H1 (cell line): Measurements from ENCODE around the gene GLDC. TPM values are rescaled to one million over a fixed set of nuclear protein-coding genes. Genes with fewer than 3 reads are reported as not detected.
A peak's percentile ranks its signal among the peaks of the same experiment; 100 is the strongest.
"Not testable (repeated sequence)": the region's sequence is repeated elsewhere in the genome, so short reads cannot be mapped to it uniquely, and the experiment has no call there.

Source experiments
- CTCF ChIA-PET: fragments of 300-600 bp; sonication (Branson Sonifier 250); formaldehyde crosslinking; loops from one replicate; lab custom pipeline; 2021; ENCODE audit not compliant: partially characterized antibody; lab: Charles Lee
- POLR2A ChIA-PET: fragments of 300-600 bp; sonication (Branson Sonifier 250); formaldehyde crosslinking; loops from one replicate; lab custom pipeline; 2021; ENCODE audit warnings: inconsistent platforms; ENCODE audit not compliant: partially characterized antibody; lab: Charles Lee
- DNase-seq, 2 experiments: peaks; one replicate each; pipeline versions ENCODE4 v3.0.0 to v3.0.0-alpha.2; 2010 to 2022; ENCODE audit warnings: low spot score in 2 of 2, low read depth in 1 of 2, mixed read lengths in 1 of 2
- FAIRE-seq: peaks from 2 replicates; lab custom pipeline; 2011; peaks lifted over from hg19 to GRCh38; lab: Jason Lieb, UNC
- H2AFZ ChIP-seq: 2 replicates; pipeline ENCODE4 v1.8.1; 2012; ENCODE audit warnings: low read length, inconsistent platforms
- H2AK5ac ChIP-seq: 2 replicates; pipeline ENCODE4 v1.6.1; 2013; ENCODE audit warnings: low read depth, low read length
- H2BK120ac ChIP-seq: replicated peaks from 2 replicates; pipeline ENCODE3; 2013; ENCODE audit warnings: low read depth, low read length, inconsistent platforms
- H2BK12ac ChIP-seq: 2 replicates; pipeline ENCODE4 v1.6.1; 2013; ENCODE audit warnings: low read depth, low read length
- H2BK15ac ChIP-seq: 2 replicates; pipeline ENCODE4 v1.6.1; 2013; ENCODE audit warnings: low read length
- H2BK20ac ChIP-seq: 2 replicates; pipeline ENCODE4 v1.6.1; 2013; ENCODE audit warnings: low read length
- H2BK5ac ChIP-seq: 2 replicates; pipeline ENCODE4 v1.6.1; 2013; ENCODE audit warnings: low read depth, low read length
- H3K14ac ChIP-seq: 2 replicates; pipeline ENCODE4 v1.6.1; 2013; ENCODE audit warnings: inconsistent platforms; ENCODE audit not compliant: insufficient read length
- H3K18ac ChIP-seq: 2 replicates; pipeline ENCODE4 v1.6.1; 2013; ENCODE audit warnings: low read length; ENCODE audit errors: extremely low read depth
- H3K23ac ChIP-seq: 2 replicates; pipeline ENCODE4 v1.6.1; 2013; ENCODE audit warnings: inconsistent platforms; ENCODE audit not compliant: insufficient read length
- H3K23me2 ChIP-seq: 2 replicates; pipeline ENCODE4 v1.6.1; 2013; ENCODE audit warnings: low read depth, low read length
- H3K27ac ChIP-seq: 2 replicates; pipeline ENCODE4 v1.6.1; 2011; ENCODE audit warnings: low read depth, low read length, inconsistent platforms
- H3K27me3 ChIP-seq, 4 experiments: replicated peaks in 1 of 4; 1 replicate in 1 of 4; 2 replicates in 3 of 4; pipeline versions ENCODE4 v1.6.1 to v1.8.1; 2011 to 2013; ENCODE audit warnings: low read length in 3 of 4, mild to moderate bottlenecking in 3 of 4, inconsistent platforms in 2 of 4, mixed read lengths in 2 of 4, moderate library complexity in 1 of 4; ENCODE audit not compliant: control insufficient read depth in 3 of 4, insufficient read depth in 3 of 4; ENCODE audit errors: extremely low read depth in 1 of 4
- H3K36me3 ChIP-seq, 4 experiments: 2 replicates each; pipeline versions ENCODE4 v1.6.1 to v1.8.1; 2011 to 2013; ENCODE audit warnings: mild to moderate bottlenecking in 4 of 4, low read length in 3 of 4, moderate library complexity in 2 of 4, control low read depth in 1 of 4, inconsistent platforms in 1 of 4; ENCODE audit not compliant: insufficient read depth in 4 of 4, control insufficient read depth in 2 of 4
- H3K4ac ChIP-seq: replicated peaks from 2 replicates; pipeline ENCODE3; 2013; ENCODE audit warnings: low read length, low read depth, mixed read lengths, inconsistent platforms; ENCODE audit not compliant: insufficient read length
- H3K4me1 ChIP-seq, 4 experiments: replicated peaks in 1 of 4; 1 replicate in 1 of 4; 2 replicates in 3 of 4; pipeline versions ENCODE4 v1.6.1 to v1.8.1; 2011 to 2013; ENCODE audit warnings: low read length in 3 of 4, inconsistent platforms in 2 of 4, mixed read lengths in 1 of 4; ENCODE audit not compliant: insufficient read depth in 4 of 4, control insufficient read depth in 3 of 4
- H3K4me2 ChIP-seq, 2 experiments: 2 replicates each; pipeline versions ENCODE4 v1.6.1 to v1.8.1; 2011 to 2013; ENCODE audit warnings: low read depth in 2 of 2, low read length in 2 of 2, control low read depth in 1 of 2, inconsistent platforms in 1 of 2, mild to moderate bottlenecking in 1 of 2; ENCODE audit not compliant: insufficient read depth in 1 of 2
- H3K4me3 ChIP-seq, 4 experiments: fragments of 200-600, 300-600 bp in 1 of 4; sonication (generic), shearing (Covaris generic), sonication (Bioruptor Twin) in 1 of 4; 2 replicates each; pipeline versions ENCODE4 v1.5.1 to v1.8.1; 2011 to 2016; ENCODE audit warnings: low read length in 4 of 4, low read depth in 3 of 4, control low read depth in 2 of 4, inconsistent platforms in 2 of 4, mild to moderate bottlenecking in 2 of 4, mixed read lengths in 1 of 4, moderate library complexity in 1 of 4; ENCODE audit not compliant: insufficient read depth in 2 of 4; ENCODE audit errors: extremely low read depth in 1 of 4
- H3K56ac ChIP-seq: replicated peaks from 2 replicates; pipeline ENCODE3; 2013; ENCODE audit warnings: low read depth, mild to moderate bottlenecking, mixed read lengths, low read length, inconsistent platforms; ENCODE audit not compliant: insufficient read length
- H3K79me1 ChIP-seq: 2 replicates; pipeline ENCODE4 v1.6.1; 2013; ENCODE audit warnings: low read depth, low read length, control low read depth
- H3K79me2 ChIP-seq, 2 experiments: 2 replicates each; pipeline versions ENCODE4 v1.6.1 to v1.8.1; 2012 to 2013; ENCODE audit warnings: low read length in 2 of 2, mild to moderate bottlenecking in 2 of 2, inconsistent platforms in 1 of 2; ENCODE audit not compliant: insufficient read depth in 2 of 2, control insufficient read depth in 1 of 2
- H3K9ac ChIP-seq, 4 experiments: replicated peaks in 1 of 4; 1 replicate in 1 of 4; 2 replicates in 3 of 4; pipeline versions ENCODE4 v1.6.1 to v1.8.1; 2011 to 2013; ENCODE audit warnings: low read depth in 3 of 4, low read length in 3 of 4, control low read depth in 2 of 4, mild to moderate bottlenecking in 2 of 4, moderate library complexity in 2 of 4, inconsistent platforms in 1 of 4; ENCODE audit errors: extremely low read depth in 1 of 4
- H3K9me3 ChIP-seq, 2 experiments: 2 replicates each; pipeline versions ENCODE4 v1.6.1 to v1.8.1; 2012 to 2013; ENCODE audit warnings: mild to moderate bottlenecking in 2 of 2, moderate library complexity in 2 of 2, control low read depth in 1 of 2, inconsistent platforms in 1 of 2, low read depth in 1 of 2, low read length in 1 of 2, mixed read lengths in 1 of 2; ENCODE audit not compliant: insufficient read depth in 2 of 2
- H4K20me1 ChIP-seq, 2 experiments: replicated peaks in 1 of 2; 2 replicates each; pipeline versions ENCODE3 to v1.8.1; 2011 to 2013; ENCODE audit warnings: inconsistent platforms in 2 of 2, low read length in 2 of 2, mild to moderate bottlenecking in 1 of 2; ENCODE audit not compliant: insufficient read depth in 2 of 2, control insufficient read depth in 1 of 2
- H4K5ac ChIP-seq: 2 replicates; pipeline ENCODE4 v1.6.1; 2013; ENCODE audit warnings: low read length, low read depth, mixed read lengths, inconsistent platforms; ENCODE audit not compliant: insufficient read length
- H4K8ac ChIP-seq: 2 replicates; pipeline ENCODE4 v1.8.0; 2013; ENCODE audit warnings: mild to moderate bottlenecking, moderate library complexity, low read length, inconsistent platforms; ENCODE audit not compliant: insufficient read depth; ENCODE audit errors: extremely low read depth
- H4K91ac ChIP-seq: replicated peaks from 2 replicates; pipeline ENCODE3; 2013; ENCODE audit warnings: low read length, mixed read lengths, inconsistent platforms; ENCODE audit not compliant: insufficient read length
- EZH2 ChIP-seq: fragments of 200-600 bp; sonication (generic); IDR thresholded peaks from 2 replicates; pipeline ENCODE4 v1.7.1; 2012; ENCODE audit warnings: low read depth, mild to moderate bottlenecking, moderate library complexity, low read length, inconsistent platforms; ENCODE audit not compliant: severe bottlenecking
- KDM4A ChIP-seq: IDR thresholded peaks from one replicate; pipeline ENCODE4 v1.7.1; 2012; ENCODE audit warnings: low read depth, mild to moderate bottlenecking, moderate library complexity, low read length, inconsistent platforms; ENCODE audit not compliant: severe bottlenecking
- PHF8 ChIP-seq: fragments of 200-600 bp; sonication (generic); conservative IDR thresholded peaks from 2 replicates; pipeline ENCODE4 v1.7.1; 2012; ENCODE audit warnings: low read depth, mild to moderate bottlenecking, inconsistent platforms, low read length, moderate library complexity
- RBBP5 ChIP-seq: IDR thresholded peaks from 2 replicates; pipeline ENCODE4 v1.7.1; 2012; ENCODE audit warnings: low read depth, mild to moderate bottlenecking, inconsistent platforms, low read length, moderate library complexity, borderline replicate concordance
- WGBS, 2 experiments: shearing (Covaris generic) in 1 of 2; methylation state at CpG; one replicate each; pipeline versions ENCODE4 v1.1.6 to v1.1.7; 2013 to 2015; ENCODE audit warnings: low lambda C conversion rate in 2 of 2, mixed read lengths in 2 of 2, inconsistent platforms in 1 of 2, low coverage in 1 of 2, missing lambda C conversion rate in 1 of 2; ENCODE audit not compliant: insufficient replicate concordance in 2 of 2, insufficient coverage in 1 of 2, insufficient read length in 1 of 2; ENCODE audit errors: extremely low coverage in 1 of 2, missing lambda C conversion rate in 1 of 2; 5-methylcytosine and 5-hydroxymethylcytosine counted together
- polyA plus RNA-seq, 7 experiments: library from polyadenylated mRNA; depleted of rRNA in 3 of 7; stranded (reverse) in 5 of 7; unstranded in 2 of 7; fragments of >200 nt in 5 of 7; fragments of 200-250 nt in 2 of 7; gene quantifications; 1 replicate in 5 of 7; 2 replicates in 1 of 7; 4 replicates in 1 of 7; pipeline versions ENCODE4 v1.2.1 to v1.2.3, GENCODE V29; 2011 to 2013; ENCODE audit warnings: missing spikeins in 2 of 7, mixed read lengths in 2 of 7
- total RNA-seq: library from RNA; stranded (reverse); fragmentation: NEBNext Ultra II Directional; extraction: Animal tissue kit (Norgen Biotek cat#: 25700); gene quantifications from 2 replicates; pipeline ENCODE4 v1.2.1, GENCODE V29; 2021

Gene GLDC
- total and polyA plus RNA-seq, 2 of the 8 experiments (the other 6 are each of a cell fraction or from before 2014, with no cell fraction given): 48.8 to 101 TPM

DNA sequence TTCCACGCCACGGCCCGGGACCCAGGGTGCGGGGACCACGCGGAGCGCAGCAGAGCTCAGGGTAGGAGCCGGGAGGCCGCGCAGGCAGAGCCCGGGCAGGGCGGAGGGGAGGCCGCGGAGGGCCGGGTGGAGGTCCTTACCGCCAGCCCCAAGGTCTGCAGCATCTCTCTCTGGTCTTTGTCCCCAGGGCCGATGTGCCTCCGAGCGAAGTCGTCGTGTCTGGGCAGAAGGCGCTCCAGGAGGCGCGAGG is 499 bp downstream of the GLDC start:
- H4K91ac ChIP-seq, H2BK5ac ChIP-seq, H3K4ac ChIP-seq, H3K14ac ChIP-seq, FAIRE-seq, H2AK5ac ChIP-seq, H2AFZ ChIP-seq, H2BK12ac ChIP-seq, H2BK20ac ChIP-seq, H2BK120ac ChIP-seq, H3K9me3 ChIP-seq, H4K20me1 ChIP-seq, H3K23ac ChIP-seq, H4K5ac ChIP-seq, H3K79me1 ChIP-seq, H3K36me3 ChIP-seq, H3K56ac ChIP-seq, DNase-seq, H3K27ac ChIP-seq, H2BK15ac ChIP-seq: not testable (repeated sequence)
- H3K4me2 ChIP-seq: peak overlapping the region; percentile 88 to 100
- peaks cover 15% of the 10 kb centered on the region for H3K23me2 ChIP-seq
- 1% methylated on average over 12 of the region's 24 CpGs; no CpG with 5 or more reads in 1 of the 2 experiments for WGBS, 2 experiments
- H3K9ac ChIP-seq: peak overlapping the region; percentile 62 to 83 (median 70)
- peaks cover 0 to 11% (median 7%) of the 10 kb centered on the region in 4 experiments; a peak in 5 of 7 replicates for H3K27me3 ChIP-seq
- CTCF ChIA-PET: interaction anchor here (0.8 to 1.8 kb wide), 4 partner anchors 23 to 149 kb away, joined by 3 to 9 read pairs (median 3); no protein-coding TSS in a partner anchor
- TF ChIP-seq KDM4A: peak; percentile 35
- TF ChIP-seq RBBP5: 0 out of 2 replicates have a peak, but pooled peaks have one; percentile 22
- TF ChIP-seq EZH2: peak; percentile 35
- TF ChIP-seq PHF8: 0 out of 2 replicates have a peak, but pooled peaks have one; percentile 16
- peak overlapping the region; percentile 58; the same call in 1 of the 2 replicates for H4K8ac ChIP-seq
- POLR2A ChIA-PET: interaction anchor here (0.6 to 1.5 kb wide), 8 partner anchors 9 to 112 kb away, joined by 3 to 7 read pairs (median 3); no protein-coding TSS in a partner anchor
- H3K79me2 ChIP-seq: peaks cover 0 to 63% of the 10 kb centered on the region in 2 experiments; a peak in 3 of 4 replicates
- peak overlapping the region; percentile 84 to 92 (median 89) for H3K4me3 ChIP-seq
- peak overlapping the region; percentile 35; the same call in 1 of the 2 replicates for H3K18ac ChIP-seq
- peaks cover 3 to 12% (median 7%) of the 10 kb centered on the region in 4 experiments; a peak in 6 of 7 replicates for H3K4me1 ChIP-seq
